Fibroblast of gingiva (primary cell): ENCODE measurements around the gene ZFPL1.
A peak's percentile ranks its signal among the peaks of the same experiment; 100 is the strongest.

ENCODE experiments used
- DNase-seq: peaks from one replicate; pipeline ENCODE4 v3.0.0-alpha.2; 2011; ENCODE audit warnings: low read depth

Gene ZFPL1

GRCh38 chr11:65060913-65061408, 23.1 kb upstream of the ZFPL1 start:
- peak; percentile 28 for DNase-seq

DNA sequence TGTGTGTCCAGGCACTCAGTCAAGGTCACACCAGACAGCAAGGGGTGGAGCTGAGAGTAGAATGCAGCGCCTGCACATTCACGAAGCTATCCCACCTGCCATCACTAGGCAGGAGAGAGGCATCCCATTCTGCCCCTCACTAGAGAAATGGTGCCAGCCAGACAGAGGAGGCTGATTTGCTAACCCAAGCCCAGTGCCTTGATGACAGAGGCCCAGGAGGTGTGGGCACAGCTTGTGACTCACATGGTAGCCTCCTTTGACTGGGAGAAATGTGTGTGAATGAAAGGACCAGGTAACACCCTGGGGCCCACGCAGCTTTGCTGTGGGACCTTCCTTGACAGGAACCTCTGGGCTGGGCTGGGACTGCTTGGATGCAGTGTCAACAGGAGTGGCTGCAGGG, 20.5 kb upstream of the ZFPL1 start:
- DNase-seq = no peak

DNA sequence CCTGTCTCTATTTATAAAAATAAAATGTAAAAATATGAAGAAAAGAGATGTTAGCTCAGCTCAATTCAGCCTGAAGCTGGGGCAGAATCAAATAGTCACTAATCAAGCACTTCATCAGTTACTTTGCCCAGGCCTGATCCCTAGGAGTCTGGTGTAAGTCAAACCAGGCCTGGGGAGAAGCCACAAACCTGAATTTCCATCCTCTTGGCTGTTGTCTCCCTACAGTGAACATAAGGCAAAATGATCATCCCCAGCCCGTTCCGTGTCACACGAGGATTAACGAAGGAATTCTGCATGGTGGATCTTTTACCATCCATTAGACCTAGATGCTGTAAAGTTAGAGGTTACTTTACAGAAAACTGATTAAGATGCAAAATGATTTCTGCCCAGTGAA, 19.2 kb upstream of the ZFPL1 start:
- DNase-seq = no peak

DNA sequence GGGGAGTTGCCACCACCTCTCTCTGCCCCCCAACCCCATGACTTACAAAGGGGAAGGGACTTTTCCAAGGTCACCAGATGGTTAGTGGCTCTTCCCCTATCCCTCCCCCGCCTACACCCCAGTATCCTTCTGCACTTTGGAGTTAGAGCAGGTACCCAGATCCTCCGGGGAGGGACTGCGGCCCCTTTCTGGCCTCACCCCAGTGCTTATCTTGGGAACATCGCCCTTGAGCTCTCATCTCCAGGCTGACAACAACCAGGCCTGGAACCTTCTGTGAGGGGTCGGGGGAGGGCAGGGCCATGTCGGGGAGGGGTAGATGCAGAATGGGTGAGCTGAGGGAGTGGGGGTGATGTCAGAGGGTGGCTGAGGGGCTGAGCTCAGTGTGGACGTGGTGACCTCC, 18.2 kb upstream of the ZFPL1 start:
- DNase-seq = no peak

GRCh38 chr11:65066315-65066714, 17.7 kb upstream of the ZFPL1 start:
- DNase-seq = no peak

GRCh38 chr11:65066805-65067291, 17.2 kb upstream of the ZFPL1 start:
- DNase-seq = no peak

GRCh38 chr11:65067446-65067845, 16.6 kb upstream of the ZFPL1 start:
- DNase-seq = no peak

DNA sequence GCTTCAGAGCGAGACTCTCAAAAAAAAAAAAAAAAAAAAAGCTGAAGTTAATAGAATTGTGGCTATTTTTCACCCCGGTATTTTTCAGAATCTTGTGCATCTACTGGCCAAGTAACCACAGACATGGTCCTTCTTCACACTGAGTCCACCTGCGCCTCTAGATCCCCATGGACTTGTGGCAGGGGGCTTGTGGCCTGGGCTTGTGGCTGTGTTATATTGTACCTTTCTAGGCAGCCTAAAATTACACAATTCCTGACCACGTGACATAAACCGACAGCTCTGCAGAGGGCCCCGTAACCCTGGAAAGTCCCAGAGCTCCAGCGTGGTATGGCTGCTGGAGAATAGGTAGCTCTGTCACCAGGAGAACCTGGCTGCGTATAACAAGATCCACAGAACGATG, 14.8 kb upstream of the ZFPL1 start:
- DNase-seq = no peak

- DNase-seq = no peak
Measured at GRCh38 chr11:65071907-65072630, 12.0 kb upstream of the ZFPL1 start.

- no peak for DNase-seq
Measured at GRCh38 chr11:65072631-65072966, 11.4 kb upstream of the ZFPL1 start.

DNA sequence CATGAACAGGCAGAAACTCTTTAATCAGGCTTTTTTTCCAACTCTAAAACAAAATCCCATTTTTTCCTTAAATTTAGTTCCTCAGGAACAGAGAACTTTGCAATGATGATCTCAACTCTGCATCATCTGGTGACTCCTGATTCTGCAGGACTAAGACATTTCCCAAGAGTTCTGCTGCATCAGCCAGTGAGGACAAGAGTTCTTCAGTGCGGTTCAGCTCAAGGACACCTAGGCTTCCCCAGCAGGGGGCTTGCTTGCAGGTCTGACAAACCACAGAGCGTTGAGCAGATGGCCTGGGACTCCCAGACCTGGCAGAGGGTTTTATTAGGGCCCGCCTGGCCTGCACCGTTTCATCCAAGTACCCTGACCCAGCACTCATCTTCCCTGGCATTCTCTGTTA, 6.6 kb upstream of the ZFPL1 start:
- no peak for DNase-seq

- no peak for DNase-seq
Measured at GRCh38 chr11:65078151-65078550, 5.9 kb upstream of the ZFPL1 start.

DNA sequence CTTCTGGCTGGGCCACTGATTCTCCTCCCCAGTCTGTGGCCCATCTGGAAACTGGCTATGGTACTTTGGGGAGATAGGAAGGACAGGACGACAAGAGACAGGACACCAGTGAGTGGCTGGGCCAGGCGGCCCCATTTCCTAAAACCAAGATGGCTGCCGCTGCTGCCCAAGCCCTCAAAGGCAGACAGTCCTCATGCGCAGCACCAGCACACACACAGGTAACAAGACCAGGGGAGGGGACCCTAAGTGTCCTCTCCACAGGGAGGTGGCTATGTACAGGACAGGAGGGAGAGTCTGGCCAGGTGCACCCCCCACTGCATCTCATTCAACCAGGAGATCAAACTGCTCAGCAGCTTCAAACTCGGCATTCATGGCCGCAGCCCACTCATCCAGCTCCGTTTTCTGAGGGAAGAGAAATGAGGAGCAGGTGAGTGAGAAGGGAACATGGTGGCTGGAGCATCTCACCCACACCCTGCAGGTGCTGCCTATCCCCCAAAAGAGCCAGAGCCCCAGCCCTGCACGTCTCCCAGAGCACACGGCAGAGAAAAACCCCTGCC, 5.2 kb upstream of the ZFPL1 start:
- DNase-seq = no peak

GRCh38 chr11:65083134-65083833, 738 bp upstream of the ZFPL1 start:
- DNase-seq = no peak

GRCh38 chr11:65084598-65085375, 765 bp downstream of the ZFPL1 start:
- DNase-seq = no peak

- DNase-seq = no peak
Measured at GRCh38 chr11:65085446-65085845, 1.4 kb downstream of the ZFPL1 start.

DNA sequence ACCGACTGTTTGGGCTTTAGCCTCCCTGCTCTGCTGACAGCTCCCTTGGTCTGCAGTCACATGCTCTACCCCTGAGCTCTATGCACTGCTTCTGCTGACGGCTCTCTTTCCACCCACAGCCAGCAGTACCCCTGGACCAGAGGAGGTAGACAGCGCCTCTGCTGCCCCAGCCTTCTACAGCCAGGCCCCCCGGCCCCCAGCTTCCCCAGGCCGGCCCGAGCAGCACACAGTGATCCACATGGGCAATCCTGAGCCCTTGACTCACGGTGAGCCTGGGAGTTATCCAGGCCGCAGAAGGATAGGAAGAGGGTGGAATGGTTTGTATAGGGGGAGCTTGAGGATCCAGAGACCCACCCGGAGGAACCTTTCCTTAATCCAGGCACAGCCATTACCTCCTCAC, 2.8 kb downstream of the ZFPL1 start:
- DNase-seq = no peak

- DNase-seq = no peak
Measured at GRCh38 chr11:65087216-65087615, 3.2 kb downstream of the ZFPL1 start.

DNA sequence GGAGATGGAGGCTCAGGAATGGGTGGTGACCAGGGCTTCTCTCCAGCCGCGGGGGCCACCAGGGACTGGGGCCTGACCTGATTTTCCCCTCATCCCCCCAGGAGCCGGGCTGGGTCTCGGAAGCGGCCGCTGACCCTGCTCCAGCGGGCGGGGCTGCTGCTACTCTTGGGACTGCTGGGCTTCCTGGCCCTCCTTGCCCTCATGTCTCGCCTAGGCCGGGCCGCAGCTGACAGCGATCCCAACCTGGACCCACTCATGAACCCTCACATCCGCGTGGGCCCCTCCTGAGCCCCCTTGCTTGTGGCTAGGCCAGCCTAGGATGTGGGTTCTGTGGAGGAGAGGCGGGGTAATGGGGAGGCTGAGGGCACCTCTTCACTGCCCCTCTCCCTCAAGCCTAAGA, 3.8 kb downstream of the ZFPL1 start:
- DNase-seq = no peak

DNA sequence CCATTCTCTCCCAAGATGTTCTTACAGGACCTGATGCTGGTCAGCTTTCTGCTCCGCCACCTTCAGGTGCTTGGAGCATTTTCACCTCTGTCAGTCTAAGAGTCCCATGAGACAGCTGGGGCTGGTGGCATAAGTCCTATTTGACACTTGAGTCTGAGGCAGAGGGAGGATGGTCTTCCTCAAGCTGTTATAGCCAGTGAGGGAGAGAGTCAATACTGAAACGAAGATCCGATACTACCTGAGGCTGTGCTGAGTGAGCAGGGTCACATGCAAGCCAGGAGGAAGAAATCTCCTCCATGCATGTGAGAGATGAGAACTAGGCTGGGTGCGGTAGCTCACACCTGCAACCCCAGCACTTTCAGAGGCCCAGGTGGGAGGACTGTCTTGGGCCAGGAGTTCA, 5.6 kb downstream of the ZFPL1 start:
- DNase-seq = no peak

DNA sequence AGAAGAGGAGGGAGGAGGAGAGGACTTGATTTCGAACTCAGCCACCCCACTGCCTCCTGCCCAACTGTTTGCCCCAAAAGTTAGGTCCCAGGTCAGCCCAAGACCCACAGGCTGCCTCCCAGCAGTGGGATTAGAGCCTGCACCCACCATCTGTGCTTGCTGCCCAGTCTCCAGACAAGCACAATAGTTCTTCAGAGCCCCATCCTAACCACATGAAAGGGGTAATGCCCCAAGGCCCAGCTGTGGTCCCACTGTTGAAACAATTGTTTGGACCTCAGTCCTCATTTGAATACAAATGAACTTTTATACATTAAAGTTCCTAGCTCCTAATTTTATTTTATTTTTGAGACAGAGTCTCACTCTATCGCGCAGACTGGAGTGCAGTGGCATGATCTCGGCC, 6.6 kb downstream of the ZFPL1 start:
- DNase-seq = no peak

DNA sequence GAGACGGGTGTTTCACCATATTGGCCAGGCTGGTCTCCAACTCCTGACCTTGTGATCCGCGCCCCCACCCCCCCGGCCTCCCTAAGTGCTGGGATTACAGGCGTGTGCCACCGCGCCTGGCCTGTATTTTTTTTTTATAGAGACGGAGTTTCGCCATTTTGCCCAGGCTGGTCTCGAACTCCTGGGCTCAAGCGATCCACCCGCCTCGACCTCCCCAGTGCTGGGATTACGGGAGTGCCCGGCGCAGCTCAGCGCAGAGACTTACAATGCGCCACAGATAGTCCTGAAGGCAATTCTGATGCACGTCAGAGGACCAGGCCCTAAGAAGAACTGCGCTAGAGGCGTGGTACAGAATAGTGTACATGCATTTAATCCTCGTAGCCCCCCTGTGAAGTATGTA, 11.4 kb downstream of the ZFPL1 start:
- no peak for DNase-seq
